ENCODE results near the gene WBP1.
A peak's percentile ranks its signal among the peaks of the same experiment; 100 is the strongest.
"Not testable (repeated sequence)": the region's sequence is repeated elsewhere in the genome, so short reads cannot be mapped to it uniquely, and the experiment has no call there.

WBP1 gene

GRCh38 chr2:74441690-74442482 lies 16.4 kb upstream of the WBP1 start, which contains the start of gene RTKN:
TSS of gene RTKN (minus strand) at chr2:74441937. CDS start at chr2:74441816, 121 bp downstream.
- Histone ChIP-seq H2BK5ac (ENCODE audit: low read length) (peak within 1 kb of the TSS; percentile 56), H3K4ac (ENCODE audit: low read length) (no peak within 1 kb of the TSS), H3K27ac (replicated peaks; ENCODE audit: low read length) (peak within 1 kb of the TSS; percentile 94), H3K4me2 (ENCODE audit: insufficient read depth, low read length, poor library complexity, severe bottlenecking) (peak within 1 kb of the TSS; percentile 95), H3K23ac (ENCODE audit: low read depth, low read length, poor library complexity) (peak within 1 kb of the TSS; percentile 81), H3K18ac (ENCODE audit: low read length) (peak within 1 kb of the TSS; percentile 96), H2AFZ (ENCODE audit: low read length) (peak within 1 kb of the TSS; percentile 96), H2BK120ac (ENCODE audit: low read depth, low read length) (peak within 1 kb of the TSS; percentile 65), H2AK5ac (ENCODE audit: low read depth, low read length) (peak within 1 kb of the TSS; percentile 62), H3K4me3 (ENCODE audit: low read length in 2 of 2) (peak within 1 kb of the TSS; percentile 59 to 78), H2BK12ac (ENCODE audit: low read length) (no peak within 1 kb of the TSS), H4K91ac (ENCODE audit: low read depth, low read length, poor library complexity) (no peak within 1 kb of the TSS), H3K27me3 (ENCODE audit: control insufficient read depth in 3 of 3, insufficient read depth in 3 of 3, low read depth in 1 of 3, low read length in 3 of 3) (peaks cover 0 to 15% (median 0%) of the 10 kb centered on the region in 3 experiments), H4K8ac (ENCODE audit: low read depth, low read length) (no peak within 1 kb of the TSS), H3K4me1 (ENCODE audit: control insufficient read depth in 2 of 2, insufficient read depth in 1 of 2, low read depth in 1 of 2, low read length in 2 of 2) (peaks cover 17 to 19% of the 10 kb centered on the region in 2 donors), H3K9ac (ENCODE audit: low read depth, low read length, poor library complexity) (peak within 1 kb of the TSS; percentile 90), H3K36me3 (replicated peaks in 1 of 2; ENCODE audit: control insufficient read depth in 2 of 2, insufficient read depth in 2 of 2, low read length in 2 of 2) (no peaks in the 10 kb centered on the region), H2BK15ac (ENCODE audit: low read length) (peak within 1 kb of the TSS; percentile 96), H3K79me1 (ENCODE audit: low read depth, low read length) (peaks cover 6% of the 10 kb centered on the region), H3K9me3 (replicated peaks in 1 of 2; ENCODE audit: control insufficient read depth in 2 of 2, insufficient read depth in 1 of 2, low read depth in 1 of 2, low read length in 2 of 2) (peaks cover 0 to 2% of the 10 kb centered on the region in 2 donors), H3K14ac (ENCODE audit: low read length) (no peak within 1 kb of the TSS)
- peak; percentile 50 for DNase-seq (ENCODE audit: low spot score)
- WGBS, 2 donors (ENCODE audit: extremely low coverage in 2 of 2, insufficient read length in 2 of 2, insufficient replicate concordance in 1 of 2): no CpG with 5 or more reads among the region's 75 CpGs

- peaks cover 0 to 15% (median 0%) of the 10 kb centered on the region in 3 experiments for H3K27me3 ChIP-seq (ENCODE audit: control insufficient read depth in 3 of 3, insufficient read depth in 3 of 3, low read depth in 1 of 3, low read length in 3 of 3)
- H2BK12ac ChIP-seq (ENCODE audit: low read length); H3K14ac ChIP-seq (ENCODE audit: low read length); H3K23ac ChIP-seq (ENCODE audit: low read depth, low read length, poor library complexity); H2BK120ac ChIP-seq (ENCODE audit: low read depth, low read length); H4K8ac ChIP-seq (ENCODE audit: low read depth, low read length); H3K36me3 ChIP-seq (replicated peaks in 1 of 2; ENCODE audit: control insufficient read depth in 2 of 2, insufficient read depth in 2 of 2, low read length in 2 of 2); H3K9me3 ChIP-seq (replicated peaks in 1 of 2; ENCODE audit: control insufficient read depth in 2 of 2, insufficient read depth in 1 of 2, low read depth in 1 of 2, low read length in 2 of 2); H2AK5ac ChIP-seq (ENCODE audit: low read depth, low read length); H4K91ac ChIP-seq (ENCODE audit: low read depth, low read length, poor library complexity); DNase-seq (ENCODE audit: low spot score); H3K79me1 ChIP-seq (ENCODE audit: low read depth, low read length); H3K18ac ChIP-seq (ENCODE audit: low read length); H2AFZ ChIP-seq (ENCODE audit: low read length); H3K27ac ChIP-seq (replicated peaks; ENCODE audit: low read length); H3K4ac ChIP-seq (ENCODE audit: low read length); H3K4me3 ChIP-seq (ENCODE audit: low read length in 2 of 2); H2BK15ac ChIP-seq (ENCODE audit: low read length): not testable (repeated sequence)
- peak overlapping the region; percentile 54 for H3K9ac ChIP-seq (ENCODE audit: low read depth, low read length, poor library complexity)
- H3K4me1 ChIP-seq (ENCODE audit: control insufficient read depth in 2 of 2, insufficient read depth in 1 of 2, low read depth in 1 of 2, low read length in 2 of 2): peaks cover 17 to 19% of the 10 kb centered on the region in 2 donors
- no CpG with 5 or more reads among the region's 16 CpGs for WGBS, 2 donors (ENCODE audit: extremely low coverage in 2 of 2, insufficient read length in 2 of 2, insufficient replicate concordance in 1 of 2)
- peak overlapping the region; percentile 95 for H3K4me2 ChIP-seq (ENCODE audit: insufficient read depth, low read length, poor library complexity, severe bottlenecking)
- peak overlapping the region; percentile 39 for H2BK5ac ChIP-seq (ENCODE audit: low read length)
Measured at GRCh38 chr2:74442483-74443297, 15.5 kb upstream of the WBP1 start.

GRCh38 chr2:74444498-74445318 lies 13.5 kb upstream of the WBP1 start:
- H3K79me1 ChIP-seq (ENCODE audit: low read depth, low read length): peaks cover under 1% of the 10 kb centered on the region
- H2BK120ac ChIP-seq (ENCODE audit: low read depth, low read length): no peak overlapping the region
- H4K8ac ChIP-seq (ENCODE audit: low read depth, low read length): no peak overlapping the region
- no peak overlapping the region for H2BK5ac ChIP-seq (ENCODE audit: low read length)
- H4K91ac ChIP-seq (ENCODE audit: low read depth, low read length, poor library complexity): no peak overlapping the region
- no peak overlapping the region for H3K14ac ChIP-seq (ENCODE audit: low read length)
- H3K4me1 ChIP-seq (ENCODE audit: control insufficient read depth in 2 of 2, insufficient read depth in 1 of 2, low read depth in 1 of 2, low read length in 2 of 2): peaks cover 3% of the 10 kb centered on the region in 2 donors
- no peak overlapping the region for H3K23ac ChIP-seq (ENCODE audit: low read depth, low read length, poor library complexity)
- H2BK12ac ChIP-seq (ENCODE audit: low read length): no peak overlapping the region
- peak overlapping the region; percentile 61 for H2AFZ ChIP-seq (ENCODE audit: low read length)
- H3K4ac ChIP-seq (ENCODE audit: low read length): no peak overlapping the region
- no peak overlapping the region for H3K27ac ChIP-seq (replicated peaks; ENCODE audit: low read length)
- H3K27me3 ChIP-seq (ENCODE audit: control insufficient read depth in 3 of 3, insufficient read depth in 3 of 3, low read depth in 1 of 3, low read length in 3 of 3): peaks cover 0 to 15% (median 4%) of the 10 kb centered on the region in 3 experiments
- no peak overlapping the region for H3K9ac ChIP-seq (ENCODE audit: low read depth, low read length, poor library complexity)
- H3K4me2 ChIP-seq (ENCODE audit: insufficient read depth, low read length, poor library complexity, severe bottlenecking): no peak overlapping the region
- no peaks in the 10 kb centered on the region for H3K36me3 ChIP-seq (replicated peaks in 1 of 2; ENCODE audit: control insufficient read depth in 2 of 2, insufficient read depth in 2 of 2, low read length in 2 of 2)
- H3K4me3 ChIP-seq (ENCODE audit: low read length in 2 of 2): no peak overlapping the region
- H3K18ac ChIP-seq (ENCODE audit: low read length): no peak overlapping the region
- H2BK15ac ChIP-seq (ENCODE audit: low read length): no peak overlapping the region
- H2AK5ac ChIP-seq (ENCODE audit: low read depth, low read length): no peak overlapping the region
- DNase-seq (ENCODE audit: low spot score): no peak
- no CpG with 5 or more reads among the region's 5 CpGs for WGBS, 2 donors (ENCODE audit: extremely low coverage in 2 of 2, insufficient read length in 2 of 2, insufficient replicate concordance in 1 of 2)
- peaks cover 0 to 2% of the 10 kb centered on the region in 2 donors for H3K9me3 ChIP-seq (replicated peaks in 1 of 2; ENCODE audit: control insufficient read depth in 2 of 2, insufficient read depth in 1 of 2, low read depth in 1 of 2, low read length in 2 of 2)
